Endothelial cell of umbilical vein (primary cell): ENCODE results near the gene NUP214. TPM values are rescaled to one million over a fixed set of nuclear protein-coding genes. Genes with fewer than 3 reads are reported as not detected.

ENCODE experiments used
- BruUV-seq: library from RNA; stranded (reverse); fragments of 400-500 nt; replicated peaks from 2 replicates; lab custom pipeline; 2021; lab: Mats Ljungman, UMichigan
- CTCF ChIA-PET: fragments of 300-600, 350-600 bp; sonication (Branson Sonifier 250); formaldehyde crosslinking; loops from one replicate; lab custom pipeline; 2021; ENCODE audit warnings: antibody characterized with exemption, inconsistent platforms; lab: Charles Lee
- POLR2A ChIA-PET: fragments of 300-600, 350-600 bp; sonication (Branson Sonifier 250); formaldehyde crosslinking; loops from one replicate; lab custom pipeline; 2021; ENCODE audit warnings: antibody characterized with exemption, inconsistent platforms; lab: Charles Lee
- DNase-seq: peaks from one replicate; pipeline ENCODE4 v3.0.0-alpha.2; 2011; ENCODE audit warnings: low read depth, low spot score
- FAIRE-seq: peaks from 2 replicates; lab custom pipeline; 2011; peaks lifted over from hg19 to GRCh38; lab: Jason Lieb, UNC
- H2AFZ ChIP-seq: 2 replicates; pipeline ENCODE4 v1.6.0; 2012; ENCODE audit warnings: low read depth, low read length, control low read depth, inconsistent platforms
- H3K27ac ChIP-seq: 2 replicates; pipeline ENCODE4 v1.5.1; 2011; ENCODE audit warnings: low read depth, mild to moderate bottlenecking, control low read depth, low read length, moderate library complexity; ENCODE audit not compliant: insufficient read depth
- H3K27me3 ChIP-seq, 2 experiments: 2 replicates each; pipeline versions ENCODE4 v1.6.0 to v1.6.1; 2011; ENCODE audit warnings: low read length in 2 of 2, mixed read lengths in 1 of 2; ENCODE audit not compliant: control insufficient read depth in 2 of 2, insufficient read depth in 2 of 2
- H3K36me3 ChIP-seq, 2 experiments: 2 replicates in 1 of 2; 3 replicates in 1 of 2; pipeline ENCODE4 v1.5.1; 2011; ENCODE audit warnings: low read length in 2 of 2, mild to moderate bottlenecking in 1 of 2, moderate library complexity in 1 of 2; ENCODE audit not compliant: control insufficient read depth in 2 of 2, insufficient read depth in 2 of 2; ENCODE audit errors: extremely low read depth in 1 of 2
- H3K4me1 ChIP-seq: 3 replicates; pipeline ENCODE4 v1.5.1; 2011; ENCODE audit warnings: mild to moderate bottlenecking, low read length; ENCODE audit not compliant: control insufficient read depth, insufficient read depth; ENCODE audit errors: extremely low read depth
- H3K4me2 ChIP-seq: 2 replicates; pipeline ENCODE4 v1.6.1; 2011; ENCODE audit warnings: low read length, control low read depth, mixed read lengths; ENCODE audit not compliant: insufficient read depth
- H3K4me3 ChIP-seq, 3 experiments: fragments of 200-600 bp in 1 of 3; sonication (generic), shearing (Covaris generic) in 1 of 3; replicated peaks in 1 of 3; 2 replicates each; pipeline ENCODE4 v1.5.1; 2011 to 2016; ENCODE audit warnings: control low read depth in 3 of 3, low read length in 3 of 3, mild to moderate bottlenecking in 2 of 3, inconsistent platforms in 1 of 3, low read depth in 1 of 3, moderate library complexity in 1 of 3; ENCODE audit not compliant: insufficient read depth in 1 of 3
- H3K79me2 ChIP-seq: 2 replicates; pipeline ENCODE4 v1.6.0; 2012; ENCODE audit warnings: low read length, inconsistent platforms; ENCODE audit not compliant: control insufficient read depth, insufficient read depth
- H3K9ac ChIP-seq: replicated peaks from 2 replicates; pipeline ENCODE3; 2011; ENCODE audit warnings: low read length, control low read depth; ENCODE audit not compliant: insufficient read depth; ENCODE audit errors: extremely low read depth
- H3K9me1 ChIP-seq: replicated peaks from 3 replicates; pipeline ENCODE4 v1.6.0; 2011; ENCODE audit warnings: mild to moderate bottlenecking, low read length; ENCODE audit not compliant: control insufficient read depth, insufficient read depth; ENCODE audit errors: extremely low read depth
- H3K9me3 ChIP-seq: replicated peaks from 2 replicates; pipeline ENCODE4 v1.5.1; 2012; ENCODE audit warnings: low read length, inconsistent platforms; ENCODE audit not compliant: control insufficient read depth, insufficient read depth
- H4K20me1 ChIP-seq: replicated peaks from 2 replicates; pipeline ENCODE3; 2011; ENCODE audit warnings: mild to moderate bottlenecking, low read length; ENCODE audit not compliant: control insufficient read depth, insufficient read depth; ENCODE audit errors: extremely low read depth
- EZH2 ChIP-seq: IDR thresholded peaks from 2 replicates; pipeline ENCODE4 v1.6.1; 2012; ENCODE audit warnings: borderline replicate concordance, low read depth, mild to moderate bottlenecking, moderate library complexity, low read length, inconsistent platforms; ENCODE audit not compliant: severe bottlenecking
- FOS ChIP-seq: IDR thresholded peaks from 2 replicates; pipeline ENCODE4 v1.6.1; 2011; ENCODE audit warnings: mild to moderate bottlenecking, low read length, moderate library complexity, borderline replicate concordance; ENCODE audit not compliant: insufficient read depth
- GATA2 ChIP-seq: IDR thresholded peaks from 2 replicates; pipeline ENCODE4 v1.7.0; 2011; ENCODE audit warnings: low read depth, mild to moderate bottlenecking, moderate library complexity, mixed read lengths, low read length; ENCODE audit not compliant: insufficient read length, insufficient read depth
- JUN ChIP-seq: IDR thresholded peaks from 2 replicates; pipeline ENCODE4 v1.6.1; 2011; ENCODE audit warnings: borderline replicate concordance, low read depth; ENCODE audit not compliant: insufficient read length, insufficient read depth
- MYC ChIP-seq: IDR thresholded peaks from one replicate; pipeline ENCODE4 v1.6.1; 2011; ENCODE audit warnings: mild to moderate bottlenecking, low read depth, low read length
- POLR2A ChIP-seq: IDR thresholded peaks from 2 replicates; pipeline ENCODE4 v1.6.1; 2012; ENCODE audit warnings: low read depth, mild to moderate bottlenecking, control low read depth, low read length
- POLR2AphosphoS5 ChIP-seq: IDR thresholded peaks from 2 replicates; pipeline ENCODE4 v1.6.1; 2012; ENCODE audit warnings: low read depth, mild to moderate bottlenecking, control low read depth, low read length, moderate library complexity; ENCODE audit not compliant: insufficient read depth
- dilution Hi-C: fragments of 300-500 bp; cut with MboI; formaldehyde crosslinking; loops from one replicate; pipeline ENCODE4 v1.15.0; 2019; ENCODE audit warnings: low sequenced_read_pairs; ENCODE audit not compliant: extremely low pct_ligation_motif_present
- intact Hi-C: fragments of 100-400 bp; cut with micrococcal nuclease; formaldehyde crosslinking; loops from one replicate; pipeline ENCODE4 v1.10.0; 2022
- polyA plus RNA-seq, 4 experiments: library from polyadenylated mRNA; depleted of rRNA in 3 of 4; stranded (reverse) in 3 of 4; unstranded in 1 of 4; fragments of >200 nt; gene quantifications; 2 replicates each; pipeline versions ENCODE4 v1.2.1 to v1.2.3, GENCODE V29; 2011 to 2012; ENCODE audit warnings: missing spikeins in 1 of 4
- total RNA-seq: library from RNA; stranded (reverse); gene quantifications from 2 replicates; pipeline ENCODE4 v1.2.3, GENCODE V29; 2021
- TF ChIP-seq, protein P1 (sequence below), 2 donors: IDR thresholded peaks; 1 replicate in 1 of 2; 2 replicates in 1 of 2; pipeline ENCODE4 v1.5.1; 2011; ENCODE audit warnings: low read length in 2 of 2, mild to moderate bottlenecking in 2 of 2, moderate library complexity in 2 of 2, control low read depth in 1 of 2, inconsistent platforms in 1 of 2, low read depth in 1 of 2; ENCODE audit not compliant: insufficient read depth in 1 of 2; ENCODE audit errors: extremely low read depth in 1 of 2
- TF ChIP-seq, protein P2 (sequence below): IDR thresholded peaks from 2 replicates; pipeline ENCODE4 v1.6.1; 2011; ENCODE audit not compliant: insufficient read depth, insufficient read length

NUP214 gene
- total and polyA plus RNA-seq, 2 donors (not counting 3 experiments of a cell fraction or from before 2014, with no cell fraction given) = 28.7 to 65.9 TPM

DNA sequence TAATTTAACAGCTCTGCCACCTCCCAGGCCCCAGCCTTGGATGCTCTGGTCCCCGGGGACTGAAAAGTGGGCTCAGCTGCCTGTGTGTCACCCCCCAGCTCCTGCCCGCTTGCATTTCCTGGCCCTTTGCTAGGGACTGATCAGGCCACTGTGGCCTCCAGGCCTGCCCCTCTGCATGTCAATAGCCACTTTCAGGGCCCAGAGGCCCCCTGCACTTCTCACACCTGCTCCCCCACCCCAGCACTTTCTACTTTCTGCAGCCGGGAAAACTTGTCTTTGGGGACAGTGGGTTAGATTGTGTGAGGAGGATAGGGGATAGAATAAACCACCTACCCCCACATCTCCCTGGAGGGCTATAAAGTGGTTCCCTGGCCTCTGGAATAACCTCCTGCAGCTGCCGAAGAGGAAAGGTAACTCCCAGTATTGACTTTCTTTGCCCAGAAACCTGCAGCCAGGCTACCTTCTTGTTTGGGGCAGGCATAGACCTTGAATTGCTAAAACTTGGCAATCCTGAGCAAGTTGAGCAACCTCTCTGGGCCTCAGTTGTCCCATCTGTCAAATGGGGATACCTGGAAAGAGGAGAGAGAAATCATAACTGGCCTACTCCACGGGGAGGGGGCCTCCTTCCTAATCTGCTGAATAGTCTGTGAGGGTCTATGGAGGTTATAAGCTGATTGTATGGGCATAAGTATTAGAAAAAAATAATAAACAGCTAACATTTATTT lies 21.2 kb upstream of the NUP214 start:
- Histone ChIP-seq H3K9me3 (no peaks in the 10 kb centered on the region), H3K4me1 (peaks cover 2% of the 10 kb centered on the region), H3K4me3 (no peak overlapping the region), H4K20me1 (no peaks in the 10 kb centered on the region), H3K4me2 (no peak overlapping the region), H3K36me3 (no peaks in the 10 kb centered on the region), H3K9ac (no peak overlapping the region), H3K27me3 (no peaks in the 10 kb centered on the region), H3K9me1 (no peaks in the 10 kb centered on the region), H3K27ac (no peak overlapping the region), H3K79me2 (no peaks in the 10 kb centered on the region), H2AFZ (no peak overlapping the region)
- DNase-seq (no peak), FAIRE-seq (no peak)
- BruUV-seq = no TSS peak
- intact Hi-C loops (no loop called here), dilution Hi-C loops (no loop called here)
- POLR2A ChIA-PET = no interaction called here
- TF ChIP-seq JUN (no peak), EZH2 (no peak), POLR2A (no peak), POLR2AphosphoS5 (no peak), FOS (no peak)
- CTCF ChIA-PET = interaction anchor here (2.7 kb wide), 1 partner anchor 7 kb away, joined by 8 read pairs; the partner anchor contains the start of gene AIF1L

DNA sequence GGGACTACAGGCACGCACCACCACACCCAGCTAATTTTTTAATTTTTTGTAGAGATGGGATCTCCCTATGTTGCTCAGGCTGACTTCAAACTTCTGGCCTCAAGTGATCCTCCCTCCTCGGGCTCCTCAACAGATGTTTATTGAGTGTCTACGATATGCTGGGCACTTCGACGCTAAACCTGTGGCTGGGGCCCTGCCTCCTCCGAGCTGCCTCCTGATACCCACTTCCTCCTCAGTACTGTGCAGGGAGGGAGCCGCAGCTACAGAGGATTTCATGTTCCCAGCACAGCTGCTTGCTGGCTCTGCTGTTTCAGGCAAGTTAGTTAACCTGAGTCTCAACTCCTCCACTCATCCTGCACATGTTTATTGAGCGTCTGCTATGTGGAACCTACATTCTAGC lies 19.4 kb upstream of the NUP214 start:
- intact Hi-C loops (no loop called here), dilution Hi-C loops (no loop called here)
- Histone ChIP-seq H4K20me1 (no peaks in the 10 kb centered on the region), H3K9me1 (no peaks in the 10 kb centered on the region), H3K4me1 (peaks cover 2% of the 10 kb centered on the region), H3K36me3 (no peaks in the 10 kb centered on the region), H3K27me3 (no peaks in the 10 kb centered on the region), H3K27ac (no peak overlapping the region), H3K4me2 (no peak overlapping the region), H3K4me3 (no peak overlapping the region), H3K9me3 (no peaks in the 10 kb centered on the region), H2AFZ (no peak overlapping the region), H3K9ac (no peak overlapping the region), H3K79me2 (no peaks in the 10 kb centered on the region)
- CTCF ChIA-PET = interaction anchor here (1.4 to 2.7 kb wide), 2 partner anchors 9 to 23 kb away, joined by 4 to 8 read pairs; partner anchors contain the start of gene AIF1L
- DNase-seq (no peak), FAIRE-seq (no peak)
- TF ChIP-seq, protein P1, sequence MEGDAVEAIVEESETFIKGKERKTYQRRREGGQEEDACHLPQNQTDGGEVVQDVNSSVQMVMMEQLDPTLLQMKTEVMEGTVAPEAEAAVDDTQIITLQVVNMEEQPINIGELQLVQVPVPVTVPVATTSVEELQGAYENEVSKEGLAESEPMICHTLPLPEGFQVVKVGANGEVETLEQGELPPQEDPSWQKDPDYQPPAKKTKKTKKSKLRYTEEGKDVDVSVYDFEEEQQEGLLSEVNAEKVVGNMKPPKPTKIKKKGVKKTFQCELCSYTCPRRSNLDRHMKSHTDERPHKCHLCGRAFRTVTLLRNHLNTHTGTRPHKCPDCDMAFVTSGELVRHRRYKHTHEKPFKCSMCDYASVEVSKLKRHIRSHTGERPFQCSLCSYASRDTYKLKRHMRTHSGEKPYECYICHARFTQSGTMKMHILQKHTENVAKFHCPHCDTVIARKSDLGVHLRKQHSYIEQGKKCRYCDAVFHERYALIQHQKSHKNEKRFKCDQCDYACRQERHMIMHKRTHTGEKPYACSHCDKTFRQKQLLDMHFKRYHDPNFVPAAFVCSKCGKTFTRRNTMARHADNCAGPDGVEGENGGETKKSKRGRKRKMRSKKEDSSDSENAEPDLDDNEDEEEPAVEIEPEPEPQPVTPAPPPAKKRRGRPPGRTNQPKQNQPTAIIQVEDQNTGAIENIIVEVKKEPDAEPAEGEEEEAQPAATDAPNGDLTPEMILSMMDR (IDR thresholded peaks at IDR 0.05; ENCODE audit: extremely low read depth in 1 of 2, insufficient read depth in 1 of 2, low read depth in 1 of 2, low read length in 2 of 2) = no peak
- no peak for TF ChIP-seq GATA2
- no peak for TF ChIP-seq MYC
- TF ChIP-seq FOS = no peak
- TF ChIP-seq POLR2AphosphoS5 = no peak
- TF ChIP-seq, protein P2, sequence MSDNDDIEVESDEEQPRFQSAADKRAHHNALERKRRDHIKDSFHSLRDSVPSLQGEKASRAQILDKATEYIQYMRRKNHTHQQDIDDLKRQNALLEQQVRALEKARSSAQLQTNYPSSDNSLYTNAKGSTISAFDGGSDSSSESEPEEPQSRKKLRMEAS = no peak
- no peak for TF ChIP-seq POLR2A
- no peak for TF ChIP-seq EZH2
- TF ChIP-seq JUN = no peak
- no TSS peak for BruUV-seq
- POLR2A ChIA-PET = no interaction called here
